AG04449 (cell line): Measurements from ENCODE around the gene SAMD14.

Source experiments
- CTCF ChIA-PET: fragments of 350-600 bp; formaldehyde crosslinking; extraction: SDS; loops from one replicate; lab custom pipeline; 2021; ENCODE audit warnings: antibody characterized with exemption; lab: Yijun Ruan, JAX
- POLR2A ChIA-PET: fragments of 400-600, 350-600 bp; formaldehyde crosslinking; extraction: SDS; loops from one replicate; lab custom pipeline; 2020; ENCODE audit warnings: antibody characterized with exemption, inconsistent platforms; lab: Yijun Ruan, JAX
- DNase-seq: peaks from one replicate; pipeline ENCODE4 v3.0.0-alpha.2; 2010; ENCODE audit warnings: low read depth, low spot score
- H3K4me3 ChIP-seq: 2 replicates; pipeline ENCODE4 v1.5.1; 2011; ENCODE audit warnings: low read depth, mild to moderate bottlenecking, control low read depth, low read length
- TF ChIP-seq, protein P1 (sequence below): IDR thresholded peaks from one replicate; pipeline ENCODE4 v1.5.1; 2011; ENCODE audit warnings: mild to moderate bottlenecking, moderate library complexity, low read length, control low read depth, inconsistent platforms; ENCODE audit not compliant: insufficient read depth; ENCODE audit errors: missing control alignments

The SAMD14 gene

DNA sequence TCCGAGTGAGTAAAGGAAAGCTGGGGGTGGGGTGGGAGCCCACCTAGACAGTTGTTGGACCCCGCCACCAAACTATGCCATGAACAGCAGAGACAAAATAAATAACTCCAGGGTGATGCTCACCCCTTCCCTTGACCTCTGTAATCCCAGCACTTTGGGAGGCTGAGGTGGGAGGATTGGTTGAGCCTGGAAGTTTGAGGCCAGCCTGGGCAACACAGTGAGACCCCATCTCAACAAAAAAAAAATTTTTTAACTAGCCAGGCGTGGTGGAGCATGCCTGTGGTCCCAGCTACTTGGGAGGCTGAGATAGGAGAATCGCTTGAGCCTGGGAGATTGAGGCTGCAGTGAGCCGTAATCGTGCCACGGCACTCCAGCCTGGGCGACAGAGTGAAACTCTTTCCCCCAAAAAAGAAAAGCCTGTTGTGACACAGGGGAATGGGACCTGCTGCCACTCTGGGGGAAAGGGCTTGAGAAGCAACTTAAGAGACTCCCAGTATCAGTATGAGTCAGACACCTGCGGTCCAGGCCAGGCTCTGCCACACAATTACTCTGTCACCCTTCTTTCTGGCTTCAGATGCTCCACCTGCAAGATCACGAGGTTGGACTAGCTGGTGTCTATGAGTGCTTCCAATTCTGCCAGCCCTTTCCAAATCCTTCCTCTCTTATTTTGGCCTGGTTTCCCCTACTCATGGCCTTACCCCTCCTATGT, 40.9 kb upstream of the SAMD14 start:
- CTCF ChIA-PET, result interaction anchor here (1.4 to 15.2 kb wide), 10 partner anchors 9 to 191 kb away, joined by 3 to 455 read pairs (median 7); partner anchors contain the start of genes PDK2 and TMEM92
- no peak overlapping the region for H3K4me3 ChIP-seq
- TF ChIP-seq, protein P1, sequence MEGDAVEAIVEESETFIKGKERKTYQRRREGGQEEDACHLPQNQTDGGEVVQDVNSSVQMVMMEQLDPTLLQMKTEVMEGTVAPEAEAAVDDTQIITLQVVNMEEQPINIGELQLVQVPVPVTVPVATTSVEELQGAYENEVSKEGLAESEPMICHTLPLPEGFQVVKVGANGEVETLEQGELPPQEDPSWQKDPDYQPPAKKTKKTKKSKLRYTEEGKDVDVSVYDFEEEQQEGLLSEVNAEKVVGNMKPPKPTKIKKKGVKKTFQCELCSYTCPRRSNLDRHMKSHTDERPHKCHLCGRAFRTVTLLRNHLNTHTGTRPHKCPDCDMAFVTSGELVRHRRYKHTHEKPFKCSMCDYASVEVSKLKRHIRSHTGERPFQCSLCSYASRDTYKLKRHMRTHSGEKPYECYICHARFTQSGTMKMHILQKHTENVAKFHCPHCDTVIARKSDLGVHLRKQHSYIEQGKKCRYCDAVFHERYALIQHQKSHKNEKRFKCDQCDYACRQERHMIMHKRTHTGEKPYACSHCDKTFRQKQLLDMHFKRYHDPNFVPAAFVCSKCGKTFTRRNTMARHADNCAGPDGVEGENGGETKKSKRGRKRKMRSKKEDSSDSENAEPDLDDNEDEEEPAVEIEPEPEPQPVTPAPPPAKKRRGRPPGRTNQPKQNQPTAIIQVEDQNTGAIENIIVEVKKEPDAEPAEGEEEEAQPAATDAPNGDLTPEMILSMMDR, result no peak
- no peak for DNase-seq
- POLR2A ChIA-PET, result interaction anchor here (0.9 to 44.9 kb wide), 5 partner anchors 20 to 126 kb away, joined by 3 to 2316 read pairs (median 6); partner anchors contain the start of gene TMEM92

DNA sequence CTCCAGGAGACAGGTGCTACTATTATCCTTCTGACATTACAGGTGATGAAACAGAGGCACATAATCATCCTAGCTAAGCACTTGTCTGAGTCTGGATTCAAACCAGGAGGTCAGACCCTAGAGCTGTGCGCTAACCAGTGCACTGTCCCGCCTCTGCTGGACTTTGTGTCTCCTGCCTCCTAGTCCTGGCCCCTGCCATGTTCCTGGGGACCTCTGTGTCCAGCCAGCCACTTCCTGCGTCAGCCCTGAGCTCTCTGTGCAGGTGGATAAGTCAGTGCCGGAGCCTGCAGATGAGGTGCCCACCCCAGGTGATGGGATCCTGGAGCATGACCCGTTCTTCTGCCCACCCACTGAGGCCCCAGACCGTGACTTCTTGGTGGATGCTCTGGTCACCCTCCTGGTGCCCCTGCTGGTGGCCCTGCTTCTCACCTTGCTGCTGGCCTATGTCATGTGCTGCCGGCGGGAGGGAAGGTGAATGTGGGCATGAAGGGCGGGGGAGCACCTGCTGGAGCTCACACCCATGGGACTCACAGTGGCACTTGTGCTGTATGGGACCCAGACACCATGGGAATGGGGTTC, 40.0 kb upstream of the SAMD14 start:
- ChIA-PET POLR2A (interaction anchor here (0.9 to 44.9 kb wide), 13 partner anchors 8 to 176 kb away, joined by 3 to 2316 read pairs (median 5); partner anchors contain the start of genes COL1A1, TMEM92 and XYLT2), CTCF (interaction anchor here (0.6 to 15.2 kb wide), 40 partner anchors 7 to 192 kb away, joined by 3 to 455 read pairs (median 5); partner anchors contain the start of genes COL1A1, PDK2 and TMEM92)
- TF ChIP-seq, protein P1, result no peak

DNA sequence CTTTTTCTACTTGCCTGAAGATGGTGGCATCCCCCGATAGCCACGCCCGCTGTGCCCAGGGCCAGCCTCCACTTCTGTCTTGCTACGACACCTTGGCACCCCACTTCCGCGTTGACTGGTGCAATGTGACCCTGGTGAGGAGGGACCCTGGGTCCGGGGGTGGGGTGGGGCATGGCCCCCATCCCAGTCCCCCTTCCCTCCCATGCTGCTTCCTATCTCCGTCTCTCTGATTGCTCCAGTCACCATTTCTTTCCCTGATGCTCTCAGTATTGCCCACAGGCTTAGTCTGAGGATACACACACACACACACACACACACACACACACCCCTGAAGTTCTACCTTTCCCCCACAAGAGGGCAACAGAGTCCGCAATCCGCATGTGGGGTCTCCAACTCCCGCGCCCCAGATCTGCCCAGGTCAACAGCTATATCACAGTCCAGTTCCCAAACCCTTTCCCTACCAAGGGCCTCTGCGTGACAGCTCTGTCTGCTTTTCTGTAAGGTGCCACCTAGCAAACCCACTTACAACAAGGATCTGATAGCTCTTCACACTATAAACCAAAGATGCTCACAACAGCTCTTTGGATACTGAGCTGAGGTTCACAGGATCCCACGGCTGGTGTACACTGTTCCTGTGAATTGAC, 39.3 kb upstream of the SAMD14 start:
- H3K4me3 ChIP-seq, result no peak overlapping the region
- TF ChIP-seq, protein P1, result peak; percentile 84
- no peak for DNase-seq
- ChIA-PET CTCF (interaction anchor here (0.6 to 15.2 kb wide), 42 partner anchors 8 to 193 kb away, joined by 3 to 455 read pairs (median 5); partner anchors contain the start of genes COL1A1, PDK2 and TMEM92), POLR2A (interaction anchor here (1.0 to 44.9 kb wide), 12 partner anchors 9 to 177 kb away, joined by 3 to 2316 read pairs (median 6); partner anchors contain the start of genes COL1A1, TMEM92 and XYLT2)

More for the DNA sequence above, 40.0 kb upstream of the SAMD14 start:
- no peak overlapping the region for H3K4me3 ChIP-seq
- no peak for DNase-seq

DNA sequence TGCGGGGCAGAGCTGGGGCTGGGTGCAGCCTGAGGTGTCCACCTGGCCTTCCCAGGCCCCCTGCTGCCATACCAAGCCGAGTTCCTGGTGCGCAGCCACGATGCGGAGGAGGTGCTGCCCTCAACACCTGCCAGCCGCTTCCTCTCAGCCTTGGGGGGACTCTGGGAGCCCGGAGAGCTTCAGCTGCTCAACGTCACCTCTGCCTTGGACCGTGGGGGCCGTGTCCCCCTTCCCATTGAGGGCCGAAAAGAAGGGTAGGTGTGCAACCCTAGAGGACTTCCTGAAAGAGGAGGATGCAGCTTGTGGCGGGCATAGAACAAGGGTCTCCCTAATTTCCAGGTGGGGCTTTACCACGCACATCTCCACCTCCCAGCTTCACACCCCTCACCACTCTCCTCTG, 38.4 kb upstream of the SAMD14 start:
- CTCF ChIA-PET, result interaction anchor here (0.7 to 15.2 kb wide), 13 partner anchors 9 to 311 kb away, joined by 3 to 455 read pairs (median 5); partner anchors contain the start of genes PDK2 and TMEM92
- POLR2A ChIA-PET, result no interaction called here
- no peak for DNase-seq
- TF ChIP-seq, protein P1, result no peak
- no peak overlapping the region for H3K4me3 ChIP-seq

DNA sequence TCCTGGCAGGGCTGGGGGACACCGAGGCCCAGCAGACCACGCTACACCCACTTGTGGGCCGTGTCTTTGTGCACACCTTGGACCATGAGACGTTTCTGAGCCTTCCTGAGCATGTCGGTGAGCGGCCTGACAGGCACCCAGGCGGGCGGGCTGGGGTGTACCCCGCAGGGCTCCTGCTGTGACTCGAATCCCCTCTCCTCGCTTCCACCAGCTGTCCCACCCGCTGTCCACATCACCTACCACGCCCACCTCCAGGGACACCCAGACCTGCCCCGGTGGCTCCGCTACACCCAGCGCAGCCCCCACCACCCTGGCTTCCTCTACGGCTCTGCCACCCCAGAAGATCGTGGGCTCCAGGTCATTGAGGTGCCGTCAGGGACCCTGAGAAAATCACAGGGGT, 37.4 kb upstream of the SAMD14 start:
- ChIA-PET CTCF (interaction anchor here (0.8 to 15.2 kb wide), 8 partner anchors 14 to 195 kb away, joined by 3 to 455 read pairs (median 6); partner anchors contain the start of gene TMEM92), POLR2A (no interaction called here)
- H3K4me3 ChIP-seq, result no peak overlapping the region
- TF ChIP-seq, protein P1, result no peak
- DNase-seq, result no peak
